PFSK-1 (cell line): ENCODE measurements around the gene DNAJC10.

Experiments
- FOXP2 ChIP-seq: optimal IDR thresholded peaks from 2 replicates; pipeline ENCODE3; 2011; ENCODE audit warnings: borderline replicate concordance, control low read depth, inconsistent platforms; ENCODE audit not compliant: insufficient read depth; ENCODE audit errors: extremely low read length, extremely low read depth
- POLR2AphosphoS5 ChIP-seq: IDR thresholded peaks from 2 replicates; pipeline ENCODE4 v1.6.1; 2012; ENCODE audit warnings: low read depth, mild to moderate bottlenecking, control low read depth, low read length, moderate library complexity
- SIN3A ChIP-seq: IDR thresholded peaks from 2 replicates; pipeline ENCODE4 v1.6.1; 2012; ENCODE audit warnings: mild to moderate bottlenecking, low read length, moderate library complexity, borderline replicate concordance; ENCODE audit not compliant: insufficient read depth
- TAF1 ChIP-seq: IDR thresholded peaks from 2 replicates; pipeline ENCODE4 v1.6.1; 2012; ENCODE audit warnings: low read length, control low read depth, borderline replicate concordance; ENCODE audit not compliant: insufficient read depth
- TF ChIP-seq, protein P1 (sequence below), 2 experiments: IDR thresholded peaks; 2 replicates each; pipeline versions ENCODE4 v1.6.1 to v1.8.0; 2011 to 2012; ENCODE audit warnings: low read depth in 2 of 2, low read length in 2 of 2, control low read depth in 1 of 2, inconsistent platforms in 1 of 2, mild to moderate bottlenecking in 1 of 2, moderate library complexity in 1 of 2; ENCODE audit not compliant: insufficient read depth in 1 of 2

DNA sequence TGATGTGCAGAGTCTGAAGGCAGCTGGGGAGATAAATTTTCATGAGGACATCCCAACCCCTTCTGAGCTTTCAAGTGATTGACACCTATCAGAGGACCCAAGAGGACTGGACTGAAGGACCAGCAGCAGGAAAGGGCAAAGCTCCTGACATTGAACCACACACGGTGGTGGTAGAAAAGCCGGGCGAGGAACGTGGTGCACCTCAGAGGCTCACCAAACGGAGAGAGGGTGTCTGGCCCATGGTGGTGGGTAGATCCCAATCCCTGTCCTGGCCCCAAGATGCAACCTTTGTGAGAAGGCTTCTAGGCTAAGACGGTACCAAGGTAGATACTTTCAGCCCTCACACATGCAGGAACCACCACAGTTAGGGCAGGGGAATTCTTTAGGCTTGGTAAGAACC lies 98.3 kb downstream of the DNAJC10 start:
- no peak for TF ChIP-seq SIN3A
- no peak for TF ChIP-seq TAF1
- TF ChIP-seq, protein P1, sequence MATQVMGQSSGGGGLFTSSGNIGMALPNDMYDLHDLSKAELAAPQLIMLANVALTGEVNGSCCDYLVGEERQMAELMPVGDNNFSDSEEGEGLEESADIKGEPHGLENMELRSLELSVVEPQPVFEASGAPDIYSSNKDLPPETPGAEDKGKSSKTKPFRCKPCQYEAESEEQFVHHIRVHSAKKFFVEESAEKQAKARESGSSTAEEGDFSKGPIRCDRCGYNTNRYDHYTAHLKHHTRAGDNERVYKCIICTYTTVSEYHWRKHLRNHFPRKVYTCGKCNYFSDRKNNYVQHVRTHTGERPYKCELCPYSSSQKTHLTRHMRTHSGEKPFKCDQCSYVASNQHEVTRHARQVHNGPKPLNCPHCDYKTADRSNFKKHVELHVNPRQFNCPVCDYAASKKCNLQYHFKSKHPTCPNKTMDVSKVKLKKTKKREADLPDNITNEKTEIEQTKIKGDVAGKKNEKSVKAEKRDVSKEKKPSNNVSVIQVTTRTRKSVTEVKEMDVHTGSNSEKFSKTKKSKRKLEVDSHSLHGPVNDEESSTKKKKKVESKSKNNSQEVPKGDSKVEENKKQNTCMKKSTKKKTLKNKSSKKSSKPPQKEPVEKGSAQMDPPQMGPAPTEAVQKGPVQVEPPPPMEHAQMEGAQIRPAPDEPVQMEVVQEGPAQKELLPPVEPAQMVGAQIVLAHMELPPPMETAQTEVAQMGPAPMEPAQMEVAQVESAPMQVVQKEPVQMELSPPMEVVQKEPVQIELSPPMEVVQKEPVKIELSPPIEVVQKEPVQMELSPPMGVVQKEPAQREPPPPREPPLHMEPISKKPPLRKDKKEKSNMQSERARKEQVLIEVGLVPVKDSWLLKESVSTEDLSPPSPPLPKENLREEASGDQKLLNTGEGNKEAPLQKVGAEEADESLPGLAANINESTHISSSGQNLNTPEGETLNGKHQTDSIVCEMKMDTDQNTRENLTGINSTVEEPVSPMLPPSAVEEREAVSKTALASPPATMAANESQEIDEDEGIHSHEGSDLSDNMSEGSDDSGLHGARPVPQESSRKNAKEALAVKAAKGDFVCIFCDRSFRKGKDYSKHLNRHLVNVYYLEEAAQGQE (IDR thresholded peaks at IDR 0.05; ENCODE audit: insufficient read depth in 1 of 2, low read depth in 2 of 2, low read length in 2 of 2) = no peak
- TF ChIP-seq POLR2AphosphoS5 = no peak
- TF ChIP-seq FOXP2 = no peak
